Measurements from ENCODE around the gene MVB12B.

- TF ChIP-seq, protein P1, sequence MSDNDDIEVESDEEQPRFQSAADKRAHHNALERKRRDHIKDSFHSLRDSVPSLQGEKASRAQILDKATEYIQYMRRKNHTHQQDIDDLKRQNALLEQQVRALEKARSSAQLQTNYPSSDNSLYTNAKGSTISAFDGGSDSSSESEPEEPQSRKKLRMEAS (IDR thresholded peaks at IDR 0.05) = no peak
- TF ChIP-seq, protein P2, sequence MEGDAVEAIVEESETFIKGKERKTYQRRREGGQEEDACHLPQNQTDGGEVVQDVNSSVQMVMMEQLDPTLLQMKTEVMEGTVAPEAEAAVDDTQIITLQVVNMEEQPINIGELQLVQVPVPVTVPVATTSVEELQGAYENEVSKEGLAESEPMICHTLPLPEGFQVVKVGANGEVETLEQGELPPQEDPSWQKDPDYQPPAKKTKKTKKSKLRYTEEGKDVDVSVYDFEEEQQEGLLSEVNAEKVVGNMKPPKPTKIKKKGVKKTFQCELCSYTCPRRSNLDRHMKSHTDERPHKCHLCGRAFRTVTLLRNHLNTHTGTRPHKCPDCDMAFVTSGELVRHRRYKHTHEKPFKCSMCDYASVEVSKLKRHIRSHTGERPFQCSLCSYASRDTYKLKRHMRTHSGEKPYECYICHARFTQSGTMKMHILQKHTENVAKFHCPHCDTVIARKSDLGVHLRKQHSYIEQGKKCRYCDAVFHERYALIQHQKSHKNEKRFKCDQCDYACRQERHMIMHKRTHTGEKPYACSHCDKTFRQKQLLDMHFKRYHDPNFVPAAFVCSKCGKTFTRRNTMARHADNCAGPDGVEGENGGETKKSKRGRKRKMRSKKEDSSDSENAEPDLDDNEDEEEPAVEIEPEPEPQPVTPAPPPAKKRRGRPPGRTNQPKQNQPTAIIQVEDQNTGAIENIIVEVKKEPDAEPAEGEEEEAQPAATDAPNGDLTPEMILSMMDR (IDR thresholded peaks at IDR 0.05; ENCODE audit: control extremely low read depth in 1 of 3, insufficient read depth in 1 of 3, low read depth in 1 of 3, low read length in 3 of 3) = no peak
- TF ChIP-seq HDAC2 (IDR thresholded peaks at IDR 0.05; ENCODE audit: borderline replicate concordance in 1 of 2, low read depth in 2 of 2, low read length in 2 of 2) (no peak), POLR2A (IDR thresholded peaks at IDR 0.05; ENCODE audit: control extremely low read depth in 1 of 2, low read depth in 2 of 2, low read length in 2 of 2) (no peak), ZNF274 (IDR thresholded peaks at IDR 0.05; ENCODE audit: borderline replicate concordance, extremely low read depth, low read length) (no peak), POLR2AphosphoS5 (IDR thresholded peaks at IDR 0.05; ENCODE audit: low read depth, low read length) (no peak), GTF2F1 (IDR thresholded peaks at IDR 0.05; ENCODE audit: borderline replicate concordance, low read depth, low read length) (no peak), EGR1 (IDR thresholded peaks at IDR 0.05; ENCODE audit: borderline replicate concordance, low read depth, low read length) (no peak), CHD2 (IDR thresholded peaks at IDR 0.05; ENCODE audit: low read length) (no peak), ASH2L (IDR thresholded peaks at IDR 0.05; ENCODE audit: low read length) (no peak)
Measured at GRCh38 chr9:126430124-126430523, 103.5 kb downstream of the MVB12B start.
